GM23338 (cell line): ENCODE results near the gene IL7R. TPM values are rescaled to one million over a fixed set of nuclear protein-coding genes. Genes with fewer than 3 reads are reported as not detected.

Source experiments
- ATAC-seq: fragments of 200-7000 bp; cut with Tn5 transposase; 3 replicates; pipeline ENCODE4 v1.9.1; 2020
- DNase-seq: peaks from one replicate; pipeline ENCODE4 v3.0.0-alpha.2; 2015; ENCODE audit warnings: low spot score
- H2AFZ ChIP-seq: fragments of 200-600 bp; sonication (generic); 2 replicates; pipeline ENCODE4 v1.8.0; 2016; ENCODE audit warnings: antibody characterized with exemption, mild to moderate bottlenecking, moderate library complexity
- H3F3A ChIP-seq: fragments of 200-600 bp; sonication (generic); replicated peaks from 2 replicates; pipeline ENCODE4 v1.8.0; 2017; ENCODE audit warnings: antibody characterized with exemption, mixed run types, low read depth
- H3K27ac ChIP-seq: fragments of 200-600 bp; sonication (generic); 2 replicates; pipeline ENCODE4 v1.6.1; 2016; ENCODE audit warnings: low read depth
- H3K27me3 ChIP-seq: fragments of 200-600 bp; sonication (generic); 2 replicates; pipeline ENCODE4 v1.8.0; 2016; ENCODE audit warnings: mild to moderate bottlenecking, mixed run types, moderate library complexity; ENCODE audit not compliant: insufficient read depth
- H3K36me3 ChIP-seq: fragments of 200-600 bp; sonication (generic); 2 replicates; pipeline ENCODE4 v1.8.0; 2016; ENCODE audit warnings: mild to moderate bottlenecking; ENCODE audit not compliant: insufficient read depth
- H3K4me1 ChIP-seq: fragments of 200-600 bp; sonication (generic); 2 replicates; pipeline ENCODE4 v1.8.0; 2016; ENCODE audit warnings: mild to moderate bottlenecking, moderate library complexity; ENCODE audit not compliant: insufficient read depth
- H3K4me2 ChIP-seq: fragments of 200-600 bp; sonication (generic); 2 replicates; pipeline ENCODE4 v1.7.1; 2017; ENCODE audit warnings: mixed run types
- H3K4me3 ChIP-seq: fragments of 200-600 bp; sonication (generic); 2 replicates; pipeline ENCODE4 v1.6.1; 2016; ENCODE audit warnings: mixed run types
- H3K79me2 ChIP-seq: fragments of 200-600 bp; sonication (generic); replicated peaks from 2 replicates; pipeline ENCODE4 v1.8.0; 2017; ENCODE audit warnings: mild to moderate bottlenecking; ENCODE audit not compliant: insufficient read depth
- H3K9me2 ChIP-seq: fragments of 200-600 bp; sonication (generic); 2 replicates; pipeline ENCODE4 v1.8.0; 2017; ENCODE audit not compliant: insufficient read depth
- H4K20me1 ChIP-seq: fragments of 200-600 bp; sonication (generic); replicated peaks from 2 replicates; pipeline ENCODE4 v1.8.0; 2017; ENCODE audit warnings: mild to moderate bottlenecking; ENCODE audit not compliant: insufficient read depth
- H3K27ac Mint-ChIP-seq: 2 replicates; pipeline ENCODE4 v1.8.0; 2020; ENCODE audit warnings: inconsistent platforms, mild to moderate bottlenecking, moderate library complexity, mixed read lengths
- H3K27me3 Mint-ChIP-seq: 3 replicates; pipeline ENCODE4 v1.8.0; 2022; ENCODE audit warnings: low read depth, mild to moderate bottlenecking, moderate library complexity, mixed read lengths, inconsistent platforms; ENCODE audit not compliant: insufficient read depth, poor library complexity
- H3K36me3 Mint-ChIP-seq: 3 replicates; pipeline ENCODE4 v1.8.0; 2021; ENCODE audit warnings: low read depth, mild to moderate bottlenecking, inconsistent platforms, moderate library complexity, mixed read lengths
- H3K4me1 Mint-ChIP-seq: 3 replicates; pipeline ENCODE4 v1.8.0; 2020; ENCODE audit warnings: mild to moderate bottlenecking, inconsistent platforms, mixed read lengths
- H3K4me3 Mint-ChIP-seq: 3 replicates; pipeline ENCODE4 v1.8.0; 2021; ENCODE audit warnings: moderate library complexity, mild to moderate bottlenecking, inconsistent platforms, mixed read lengths
- H3K9me3 Mint-ChIP-seq: 3 replicates; pipeline ENCODE4 v1.8.0; 2020; ENCODE audit warnings: moderate library complexity, mild to moderate bottlenecking, inconsistent platforms, mixed read lengths
- CTCF ChIP-seq, 2 experiments: fragments of 200-600 bp in 1 of 2; sonication (generic) in 1 of 2; conservative IDR thresholded peaks; 2 replicates each; pipeline versions ENCODE4 v1.5.1 to v1.6.1; 2016 to 2017; ENCODE audit warnings: antibody characterized with exemption in 2 of 2, low read depth in 2 of 2, mild to moderate bottlenecking in 2 of 2, moderate library complexity in 1 of 2
- EZH2 ChIP-seq: fragments of 200-600 bp; sonication (generic); IDR thresholded peaks from one replicate; pipeline ENCODE4 v1.8.0; 2017; ENCODE audit warnings: antibody characterized with exemption, mild to moderate bottlenecking, low read depth; ENCODE audit not compliant: unreplicated experiment
- EZH2phosphoT487 ChIP-seq: fragments of 200-600 bp; sonication (generic); IDR thresholded peaks from one replicate; pipeline ENCODE4 v1.8.1; 2018; ENCODE audit warnings: antibody characterized with exemption; ENCODE audit not compliant: unreplicated experiment
- JUNB ChIP-seq: IDR thresholded peaks from one replicate; pipeline ENCODE4 v1.6.1; 2016; ENCODE audit warnings: antibody characterized with exemption; ENCODE audit not compliant: unreplicated experiment
- POLR2AphosphoS5 ChIP-seq: IDR thresholded peaks from 2 replicates; pipeline ENCODE4 v1.6.1; 2016; ENCODE audit warnings: antibody characterized with exemption, low read depth
- STAT1 ChIP-seq: IDR thresholded peaks from one replicate; pipeline ENCODE4 v1.6.1; 2016; ENCODE audit warnings: antibody characterized with exemption; ENCODE audit not compliant: unreplicated experiment
- ZNF114 ChIP-seq: fragments of 250-450 bp; sonication (Bioruptor Pico); IDR thresholded peaks from 2 replicates; pipeline ENCODE4 v1.5.0; 2020; ENCODE audit warnings: mild to moderate bottlenecking, moderate library complexity
- ZNF331 ChIP-seq: fragments of 250-450 bp; sonication (Bioruptor Pico); IDR thresholded peaks from 2 replicates; pipeline ENCODE4 v1.5.0; 2020; ENCODE audit warnings: low read depth, mild to moderate bottlenecking, moderate library complexity
- ZNF462 ChIP-seq: fragments of 250-450 bp; sonication (Bioruptor Pico); IDR thresholded peaks from 2 replicates; pipeline ENCODE4 v1.5.0; 2020; ENCODE audit warnings: mild to moderate bottlenecking, moderate library complexity
- polyA plus RNA-seq: library from polyadenylated mRNA; unstranded; fragments of >200 nt; fragmentation: Nextera tagmentation; extraction: Ambion mirVana; gene quantifications from 2 replicates; pipeline ENCODE4 v1.2.1, GENCODE V29; 2016
- total RNA-seq: library from RNA; depleted of rRNA; stranded (reverse); fragments of >200 nt; shearing (Covaris generic); gene quantifications from 2 replicates; pipeline ENCODE4 v1.2.3, GENCODE V29; 2014

Gene IL7R
- total and polyA plus RNA-seq, 2 experiments from 2014 or later: not detected

GRCh38 chr5:35847961-35848360 lies 8.7 kb upstream of the IL7R start (continued):
- no peak for TF ChIP-seq ZNF462 (CRISPR knock-in tag)
- no peak for TF ChIP-seq STAT1
- TF ChIP-seq EZH2phosphoT487: no peak
- no peak for TF ChIP-seq CTCF (conservative IDR thresholded peaks at IDR 0.05; ENCODE audit: low read depth in 2 of 2)

- no peak overlapping the region for H3K27ac ChIP-seq
- H3K27me3 ChIP-seq: no peaks in the 10 kb centered on the region
- DNase-seq (no peak), ATAC-seq (no peak)
- no peak overlapping the region for H3K27ac Mint-ChIP-seq
- peaks cover 34% of the 10 kb centered on the region for H3K9me3 Mint-ChIP-seq
- H3K4me1 ChIP-seq: no peaks in the 10 kb centered on the region
- H2AFZ ChIP-seq: 0 out of 2 replicates have a peak overlapping the region, but pooled peaks have one; percentile 28
- H3K4me3 Mint-ChIP-seq: no peak overlapping the region
- H3K36me3 ChIP-seq: peaks cover 7% of the 10 kb centered on the region; the same call in 1 of the 2 replicates
- peaks cover 27% of the 10 kb centered on the region for H3K36me3 Mint-ChIP-seq
- H4K20me1 ChIP-seq: no peaks in the 10 kb centered on the region
- H3F3A ChIP-seq: no peaks in the 10 kb centered on the region
- peaks cover 7% of the 10 kb centered on the region for H3K27me3 Mint-ChIP-seq
- no peak overlapping the region for H3K4me3 ChIP-seq
- no peaks in the 10 kb centered on the region for H3K79me2 ChIP-seq
- no peak overlapping the region for H3K4me2 ChIP-seq
- no peaks in the 10 kb centered on the region for H3K4me1 Mint-ChIP-seq
- H3K9me2 ChIP-seq: no peaks in the 10 kb centered on the region
- TF ChIP-seq POLR2AphosphoS5: no peak
- TF ChIP-seq ZNF114 (CRISPR knock-in tag): no peak
- no peak for TF ChIP-seq CTCF (conservative IDR thresholded peaks at IDR 0.05; ENCODE audit: low read depth in 2 of 2)
- no peak for TF ChIP-seq ZNF331
- TF ChIP-seq EZH2: no peak
- TF ChIP-seq JUNB: no peak
- TF ChIP-seq EZH2phosphoT487: no peak
These were observed 6.8 kb upstream of the IL7R start for GRCh38 chr5:35849860-35850259.
